Type B pancreatic cell (in vitro differentiated cells): ENCODE results near the gene SHANK2. TPM values are rescaled to one million over a fixed set of nuclear protein-coding genes. Genes with fewer than 3 reads are reported as not detected.
A peak's percentile ranks its signal among the peaks of the same experiment; 100 is the strongest.

Experiments
- DNase-seq: peaks from one replicate; pipeline ENCODE4 v3.0.0; 2021; ENCODE audit warnings: mixed read lengths; ENCODE audit not compliant: unreplicated experiment; ENCODE audit errors: extremely low spot score
- H3K27ac Mint-ChIP-seq: 2 replicates; pipeline ENCODE4 v1.8.0; 2021; ENCODE audit warnings: mild to moderate bottlenecking, mixed read lengths
- H3K27me3 Mint-ChIP-seq: 2 replicates; pipeline ENCODE4 v1.8.0; 2021; ENCODE audit warnings: mixed read lengths
- H3K36me3 Mint-ChIP-seq: 2 replicates; pipeline ENCODE4 v1.8.0; 2021; ENCODE audit warnings: mixed read lengths
- H3K4me1 Mint-ChIP-seq: one replicate; pipeline ENCODE4 v1.8.0; 2021; ENCODE audit warnings: mixed read lengths; ENCODE audit not compliant: unreplicated experiment
- H3K4me3 Mint-ChIP-seq: 2 replicates; pipeline ENCODE4 v1.8.0; 2021; ENCODE audit warnings: mild to moderate bottlenecking, mixed read lengths
- H3K9me3 Mint-ChIP-seq: 2 replicates; pipeline ENCODE4 v1.8.0; 2021; ENCODE audit warnings: mixed read lengths
- total RNA-seq: library from RNA; stranded (reverse); gene quantifications from 2 replicates; pipeline ENCODE4 v1.2.1, GENCODE V29; 2021; ENCODE audit warnings: low replicate concordance
- TF ChIP-seq, protein P1 (sequence below): fragments of 200-600 bp; sonication (generic); conservative IDR thresholded peaks from 2 replicates; pipeline ENCODE4 v1.5.0; 2021; ENCODE audit warnings: antibody characterized with exemption, mild to moderate bottlenecking

SHANK2 gene
- total RNA-seq, 1 donor from 2014 or later: 49.4 TPM

DNA sequence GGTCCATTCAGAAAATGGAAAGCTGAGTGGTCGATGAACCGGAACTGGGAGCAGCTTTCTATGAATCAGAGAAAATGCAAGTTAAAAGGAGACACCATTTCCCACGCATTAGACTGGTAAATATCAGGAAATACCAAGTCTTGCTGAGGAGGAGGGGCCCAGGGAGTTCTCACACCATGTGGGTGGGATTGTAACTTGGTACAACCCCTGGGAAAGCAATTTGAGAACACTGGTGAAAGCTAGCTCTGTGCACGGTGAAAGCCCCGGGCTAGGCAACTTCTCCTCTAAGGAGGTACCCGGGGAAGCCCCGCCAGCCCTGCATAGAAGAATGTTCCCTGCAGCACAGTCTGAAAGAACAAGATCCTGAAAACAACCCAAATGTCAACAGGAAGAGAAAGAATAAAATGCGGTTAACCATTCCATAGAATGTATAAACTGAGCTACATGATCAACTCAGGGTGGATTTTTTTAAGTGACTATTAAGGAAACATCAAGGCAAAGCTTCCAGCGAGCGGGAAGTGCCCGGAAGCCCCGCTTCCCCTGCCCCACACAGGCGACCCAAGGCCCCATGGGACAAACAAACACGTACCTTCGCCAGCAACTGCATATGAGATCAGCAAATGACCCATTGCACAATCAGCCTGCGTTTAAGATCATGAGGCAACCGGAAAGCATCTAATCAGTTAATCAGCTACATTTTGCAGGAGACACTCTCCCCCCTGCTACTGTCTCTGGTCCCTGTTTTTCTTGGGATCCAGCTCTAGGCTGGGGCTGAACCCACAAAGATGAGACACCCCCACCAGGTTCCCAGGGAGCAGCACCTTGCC lies 11.3 kb downstream of the SHANK2 start:
- Mint-ChIP-seq H3K27me3 (no peaks in the 10 kb centered on the region), H3K4me3 (peak overlapping the region; percentile 74), H3K9me3 (no peaks in the 10 kb centered on the region), H3K36me3 (peaks cover 12% of the 10 kb centered on the region), H3K27ac (peak overlapping the region; percentile 86), H3K4me1 (peaks cover 41% of the 10 kb centered on the region)
- TF ChIP-seq, protein P1, sequence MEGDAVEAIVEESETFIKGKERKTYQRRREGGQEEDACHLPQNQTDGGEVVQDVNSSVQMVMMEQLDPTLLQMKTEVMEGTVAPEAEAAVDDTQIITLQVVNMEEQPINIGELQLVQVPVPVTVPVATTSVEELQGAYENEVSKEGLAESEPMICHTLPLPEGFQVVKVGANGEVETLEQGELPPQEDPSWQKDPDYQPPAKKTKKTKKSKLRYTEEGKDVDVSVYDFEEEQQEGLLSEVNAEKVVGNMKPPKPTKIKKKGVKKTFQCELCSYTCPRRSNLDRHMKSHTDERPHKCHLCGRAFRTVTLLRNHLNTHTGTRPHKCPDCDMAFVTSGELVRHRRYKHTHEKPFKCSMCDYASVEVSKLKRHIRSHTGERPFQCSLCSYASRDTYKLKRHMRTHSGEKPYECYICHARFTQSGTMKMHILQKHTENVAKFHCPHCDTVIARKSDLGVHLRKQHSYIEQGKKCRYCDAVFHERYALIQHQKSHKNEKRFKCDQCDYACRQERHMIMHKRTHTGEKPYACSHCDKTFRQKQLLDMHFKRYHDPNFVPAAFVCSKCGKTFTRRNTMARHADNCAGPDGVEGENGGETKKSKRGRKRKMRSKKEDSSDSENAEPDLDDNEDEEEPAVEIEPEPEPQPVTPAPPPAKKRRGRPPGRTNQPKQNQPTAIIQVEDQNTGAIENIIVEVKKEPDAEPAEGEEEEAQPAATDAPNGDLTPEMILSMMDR: no peak
- no peak for DNase-seq

DNA sequence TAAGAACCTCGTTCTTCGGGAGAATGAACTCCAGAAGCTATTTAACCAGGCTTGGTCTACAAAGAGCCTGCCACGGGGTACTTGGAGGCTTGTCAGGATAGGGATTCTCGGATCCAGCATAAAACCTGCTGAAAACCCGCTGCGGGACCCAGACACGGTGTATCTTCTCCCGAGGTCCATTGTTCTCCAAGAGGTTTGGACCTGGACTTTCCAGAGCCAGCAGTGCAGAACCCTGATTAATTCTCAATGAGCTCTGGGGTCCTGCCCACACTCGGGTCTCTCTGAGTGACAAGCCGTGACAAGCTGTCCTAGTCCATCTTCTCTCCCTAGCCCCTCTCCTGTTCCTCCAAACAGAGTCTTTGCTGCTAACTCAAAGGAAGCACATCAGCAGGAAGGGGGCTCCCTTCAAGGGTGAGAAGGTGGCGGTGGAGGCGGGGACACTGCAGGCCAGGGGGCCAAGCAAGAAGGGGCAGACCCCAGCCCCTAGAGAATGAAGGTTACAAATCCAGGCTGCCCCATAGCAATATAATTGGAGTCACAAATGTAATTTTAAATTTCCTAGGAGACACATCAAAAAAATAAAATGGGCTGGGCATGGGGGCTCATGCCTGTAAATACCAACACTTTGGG lies 12.2 kb downstream of the SHANK2 start:
- TF ChIP-seq, protein P1: no peak
- peaks cover 12% of the 10 kb centered on the region for H3K36me3 Mint-ChIP-seq
- H3K4me1 Mint-ChIP-seq: peaks cover 41% of the 10 kb centered on the region
- no peak for DNase-seq
- H3K27ac Mint-ChIP-seq: peak overlapping the region; percentile 86
- peak overlapping the region; percentile 74 for H3K4me3 Mint-ChIP-seq
- H3K27me3 Mint-ChIP-seq: no peaks in the 10 kb centered on the region
- H3K9me3 Mint-ChIP-seq: no peaks in the 10 kb centered on the region

DNA sequence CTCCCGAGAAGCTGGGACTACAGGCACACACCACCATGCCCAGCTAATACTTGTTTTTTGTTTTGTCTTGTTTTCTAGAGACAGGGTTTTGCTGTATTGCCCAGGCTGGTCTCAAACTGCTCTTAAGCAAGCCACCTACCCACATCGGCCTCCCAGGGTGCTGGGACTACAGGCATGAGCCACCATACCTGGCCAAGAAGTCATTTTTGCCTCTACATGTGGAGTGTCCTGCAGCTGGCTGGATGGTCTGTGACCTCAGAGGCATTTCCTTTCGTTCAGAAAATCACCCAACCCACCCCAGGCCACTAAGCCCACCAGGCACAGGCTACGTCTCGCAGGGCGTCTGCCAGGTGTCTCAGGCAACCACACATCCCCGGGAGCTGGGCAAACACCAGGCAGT lies 12.8 kb downstream of the SHANK2 start:
- H3K4me1 Mint-ChIP-seq: peaks cover 41% of the 10 kb centered on the region
- peaks cover 12% of the 10 kb centered on the region for H3K36me3 Mint-ChIP-seq
- DNase-seq: no peak
- H3K27ac Mint-ChIP-seq: no peak overlapping the region
- H3K9me3 Mint-ChIP-seq: no peaks in the 10 kb centered on the region
- H3K27me3 Mint-ChIP-seq: no peaks in the 10 kb centered on the region
- TF ChIP-seq, protein P1: no peak
- no peak overlapping the region for H3K4me3 Mint-ChIP-seq

GRCh38 chr11:71238941-71239340 lies 13.4 kb downstream of the SHANK2 start:
- H3K9me3 Mint-ChIP-seq: no peaks in the 10 kb centered on the region
- H3K4me3 Mint-ChIP-seq: no peak overlapping the region
- TF ChIP-seq, protein P1: no peak
- no peak for DNase-seq
- no peaks in the 10 kb centered on the region for H3K27me3 Mint-ChIP-seq
- peaks cover 35% of the 10 kb centered on the region for H3K4me1 Mint-ChIP-seq
- H3K36me3 Mint-ChIP-seq: peaks cover 12% of the 10 kb centered on the region
- no peak overlapping the region for H3K27ac Mint-ChIP-seq

- H3K27ac Mint-ChIP-seq: no peak overlapping the region
These were observed 14.0 kb downstream of the SHANK2 start for GRCh38 chr11:71238285-71238875.

More at GRCh38 chr11:71238285-71238875, 14.0 kb downstream of the SHANK2 start:
- H3K9me3 Mint-ChIP-seq: no peaks in the 10 kb centered on the region
- TF ChIP-seq, protein P1: no peak
- H3K4me3 Mint-ChIP-seq: no peak overlapping the region
- no peak for DNase-seq
- peaks cover 35% of the 10 kb centered on the region for H3K4me1 Mint-ChIP-seq
- H3K36me3 Mint-ChIP-seq: peaks cover 12% of the 10 kb centered on the region
- H3K27me3 Mint-ChIP-seq: no peaks in the 10 kb centered on the region
